Ovary (tissue), 9 donors: ENCODE measurements around the gene UBA52. TPM values are rescaled to one million over a fixed set of nuclear protein-coding genes. Genes with fewer than 3 reads are reported as not detected.

Experiments
- DNase-seq, 5 donors: peaks; one replicate each; pipeline ENCODE4 v3.0.0-alpha.2; 2019 to 2020
- H3K27ac ChIP-seq, 2 donors: fragments of 200-600 bp; one replicate each; pipeline versions ENCODE4 v1.5.1 to v1.8.0; 2019 to 2022
- H3K27me3 ChIP-seq: fragments of 200-600 bp; one replicate; pipeline ENCODE4 v1.8.0; 2022
- H3K36me3 ChIP-seq: fragments of 200-600 bp; sonication (generic); one replicate; pipeline ENCODE4 v1.5.1; 2019
- H3K4me1 ChIP-seq: one replicate; pipeline ENCODE4 v1.8.1; 2013; ENCODE audit warnings: mild to moderate bottlenecking, moderate library complexity; ENCODE audit not compliant: insufficient read depth
- H3K4me3 ChIP-seq: fragments of 200-600 bp; sonication (generic); one replicate; pipeline ENCODE4 v1.5.1; 2017
- H3K9me3 ChIP-seq, 2 donors: fragments of 200-600 bp in 1 of 2; sonication (generic) in 1 of 2; one replicate each; pipeline versions ENCODE4 v1.5.1 to v1.8.1; 2013 to 2019; ENCODE audit warnings: mild to moderate bottlenecking in 1 of 2, moderate library complexity in 1 of 2
- EP300 ChIP-seq: sonication (generic); formaldehyde crosslinking; IDR thresholded peaks from one replicate; pipeline ENCODE4 v1.6.1; 2017; ENCODE audit warnings: antibody characterized with exemption
- POLR2A ChIP-seq: fragments of 450-650 bp; IDR thresholded peaks from one replicate; pipeline ENCODE4 v1.6.1; 2017; ENCODE audit warnings: antibody characterized with exemption, mild to moderate bottlenecking, moderate library complexity
- WGBS, 3 donors: extraction: QIAGEN DNeasy Blood & Tissue Kit in 1 of 3; methylation state at CpG; one replicate each; pipeline versions ENCODE4 v1.1.5 to v1.1.7; 2013 to 2017; 5-methylcytosine and 5-hydroxymethylcytosine counted together
- intact Hi-C, 4 donors: fragments of 100-400 bp; cut with DNase I; formaldehyde crosslinking; loops; one replicate each; pipeline versions ENCODE4 v1.11.0 to v1.15.1; 2022 to 2023
- polyA plus RNA-seq, 2 donors: library from polyadenylated mRNA; stranded (reverse); fragments of 200-250 nt in 1 of 2; fragments of 350-450 nt in 1 of 2; fragmentation: Illumina TruSeq in 1 of 2; extraction: RNeasy Lipid Tissue Mini Kit (QIAGEN cat#74804) in 1 of 2; gene quantifications; one replicate each; pipeline ENCODE4 v1.2.3, GENCODE V29; 2013 to 2014
- total RNA-seq, 7 donors: library from RNA; depleted of rRNA in 2 of 7; stranded (reverse); fragments of >200 nt in 2 of 7; fragmentation: NEBNext Ultra II Directional in 3 of 7; extraction: Animal tissue kit (Norgen Biotek cat#: 25700) in 3 of 7; gene quantifications; one replicate each; pipeline versions ENCODE4 v1.1.0 to v1.2.4, GENCODE V29; 2016 to 2023
- TF ChIP-seq, protein P1 (sequence below), 3 donors: fragments of 450-650 bp in 2 of 3; fragments of 200-600 bp in 1 of 3; IDR thresholded peaks; one replicate each; pipeline versions ENCODE4 v1.5.1 to v1.8.0; 2016 to 2022; ENCODE audit warnings: antibody characterized with exemption in 3 of 3, mild to moderate bottlenecking in 1 of 3
- donor health status: DM: no; HTN: no; CAD: no; lungs with moderate emphysema.
- donor health status: DM: no; HTN: no; CAD: no.
- donor health status: Bipolar disorder and iron deficiency.
- donor health status: DM: yes; HTN: yes; CAD: no.
- donor health status: DM: no; HTN: no; CAD: no.
- donor health status: DM: yes; HTN: yes; CAD: no.

Gene UBA52
- total and polyA plus RNA-seq, 9 donors, result 1,269 to 1,882 (median 1,409) TPM

DNA sequence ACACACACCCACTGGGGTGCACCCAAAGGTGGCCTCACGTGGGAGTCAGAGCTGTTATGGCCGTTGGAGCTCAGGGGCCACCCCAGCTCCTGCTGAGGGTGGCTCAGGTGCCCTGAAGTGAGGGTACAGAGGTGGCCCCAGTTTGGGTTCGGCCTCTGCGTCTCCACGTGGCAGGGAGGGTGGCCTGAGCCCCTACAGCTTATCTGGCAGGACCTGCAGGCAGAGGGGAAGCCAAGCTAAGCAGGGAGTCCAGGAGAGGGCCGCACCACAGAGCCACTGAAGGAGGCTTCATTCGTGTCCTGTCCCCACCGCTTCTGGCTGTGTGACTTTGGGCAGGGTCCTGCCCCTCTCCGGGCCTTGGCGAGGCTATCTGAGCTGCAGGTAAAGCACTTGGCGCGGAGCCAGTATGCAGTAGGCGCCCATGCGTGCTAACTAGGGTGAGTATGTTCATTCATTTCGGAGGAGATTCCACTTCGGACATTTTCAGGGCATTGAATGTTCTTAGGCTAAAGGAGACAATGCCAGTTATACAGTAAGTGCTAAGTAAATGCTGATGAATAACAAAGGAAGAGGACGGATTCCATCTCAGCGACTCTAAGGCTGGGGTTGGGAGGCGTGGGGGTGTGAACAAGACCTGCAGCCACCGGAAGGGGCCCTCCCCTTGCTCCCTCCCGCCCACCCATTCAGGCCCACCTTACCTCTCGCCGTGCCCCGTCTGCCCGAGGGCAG, 21.9 kb downstream of the UBA52 start:
- H3K36me3 ChIP-seq, result no peaks in the 10 kb centered on the region
- WGBS, 3 donors, result 20 to 24% (median 23%) methylated on average over 25 of the region's 25 CpGs
- H3K4me1 ChIP-seq, result peaks cover 12% of the 10 kb centered on the region
- no peaks in the 10 kb centered on the region for H3K27me3 ChIP-seq
- intact Hi-C loops, result loop anchor here in 3 of 4 donors (2.0 to 10.0 kb wide), 4 partner anchors 81 to 261 kb away; no protein-coding TSS in a partner anchor
- no peaks in the 10 kb centered on the region for H3K9me3 ChIP-seq
- TF ChIP-seq EP300 (no peak), POLR2A (no peak)
- TF ChIP-seq, protein P1, sequence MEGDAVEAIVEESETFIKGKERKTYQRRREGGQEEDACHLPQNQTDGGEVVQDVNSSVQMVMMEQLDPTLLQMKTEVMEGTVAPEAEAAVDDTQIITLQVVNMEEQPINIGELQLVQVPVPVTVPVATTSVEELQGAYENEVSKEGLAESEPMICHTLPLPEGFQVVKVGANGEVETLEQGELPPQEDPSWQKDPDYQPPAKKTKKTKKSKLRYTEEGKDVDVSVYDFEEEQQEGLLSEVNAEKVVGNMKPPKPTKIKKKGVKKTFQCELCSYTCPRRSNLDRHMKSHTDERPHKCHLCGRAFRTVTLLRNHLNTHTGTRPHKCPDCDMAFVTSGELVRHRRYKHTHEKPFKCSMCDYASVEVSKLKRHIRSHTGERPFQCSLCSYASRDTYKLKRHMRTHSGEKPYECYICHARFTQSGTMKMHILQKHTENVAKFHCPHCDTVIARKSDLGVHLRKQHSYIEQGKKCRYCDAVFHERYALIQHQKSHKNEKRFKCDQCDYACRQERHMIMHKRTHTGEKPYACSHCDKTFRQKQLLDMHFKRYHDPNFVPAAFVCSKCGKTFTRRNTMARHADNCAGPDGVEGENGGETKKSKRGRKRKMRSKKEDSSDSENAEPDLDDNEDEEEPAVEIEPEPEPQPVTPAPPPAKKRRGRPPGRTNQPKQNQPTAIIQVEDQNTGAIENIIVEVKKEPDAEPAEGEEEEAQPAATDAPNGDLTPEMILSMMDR (IDR thresholded peaks at IDR 0.05), result no peak
- H3K27ac ChIP-seq, result peak overlapping the region in 1 of 2 donors; percentile 17
- peak in 1 of 5 donors; percentile 57 for DNase-seq
- peak overlapping the region; percentile 20 for H3K4me3 ChIP-seq

- H3K4me3 ChIP-seq, result peak overlapping the region; percentile 25
- H3K9me3 ChIP-seq, result no peaks in the 10 kb centered on the region
- peak overlapping the region in 1 of 2 donors; percentile 17 for H3K27ac ChIP-seq
- H3K27me3 ChIP-seq, result no peaks in the 10 kb centered on the region
- WGBS, 3 donors, result 1% methylated on average over 26 to 54 of the region's 54 CpGs
- peaks cover 12% of the 10 kb centered on the region for H3K4me1 ChIP-seq
- intact Hi-C loops, result loop anchor here in 3 of 4 donors (2.0 to 10.0 kb wide), 4 partner anchors 81 to 261 kb away; no protein-coding TSS in a partner anchor
- DNase-seq, result peak; percentile 76 to 89 (median 85)
- TF ChIP-seq, protein P1 (IDR thresholded peaks at IDR 0.05), result peak; percentile 67 to 94 (median 91)
- no peak for TF ChIP-seq POLR2A
- no peaks in the 10 kb centered on the region for H3K36me3 ChIP-seq
Measured at GRCh38 chr19:18594096-18594823, 22.6 kb downstream of the UBA52 start.

- Histone ChIP-seq H3K27ac (no peak overlapping the region), H3K27me3 (no peaks in the 10 kb centered on the region), H3K9me3 (no peaks in the 10 kb centered on the region), H3K4me3 (no peak overlapping the region), H3K36me3 (no peaks in the 10 kb centered on the region), H3K4me1 (peaks cover 5% of the 10 kb centered on the region)
- intact Hi-C loops, result loop anchor here (2.0 to 10.0 kb wide), 5 partner anchors 80 to 260 kb away; partner anchors contain the start of gene CRTC1 (in 1 of the 4)
- DNase-seq, result peak in 1 of 5 donors; percentile 45
- WGBS, 3 donors, result 6 to 11% (median 11%) methylated on average over 15 to 26 of the region's 26 CpGs
- TF ChIP-seq POLR2A (no peak), EP300 (no peak)
- TF ChIP-seq, protein P1 (IDR thresholded peaks at IDR 0.05), result no peak
Measured at GRCh38 chr19:18594824-18595373, 23.2 kb downstream of the UBA52 start.

- intact Hi-C loops, result loop anchor here in 3 of 4 donors (2.0 to 10.0 kb wide), 5 partner anchors 79 to 259 kb away; partner anchors contain the start of gene CRTC1 (in 1 of the 3)
Measured at GRCh38 chr19:18595475-18595874, 23.8 kb downstream of the UBA52 start.

More at GRCh38 chr19:18595475-18595874, 23.8 kb downstream of the UBA52 start:
- TF ChIP-seq, protein P1 (IDR thresholded peaks at IDR 0.05), result no peak
- TF ChIP-seq POLR2A (no peak), EP300 (no peak)
- DNase-seq, result no peak
- Histone ChIP-seq H3K9me3 (no peaks in the 10 kb centered on the region), H3K36me3 (no peaks in the 10 kb centered on the region), H3K4me1 (peaks cover 2% of the 10 kb centered on the region), H3K27me3 (no peaks in the 10 kb centered on the region), H3K4me3 (no peak overlapping the region), H3K27ac (no peak overlapping the region)
- 48 to 55% (median 49%) methylated on average over 6 of the region's 6 CpGs for WGBS, 3 donors
